Activated T-helper 2 cell treated with anti-CD3 and anti-CD28 coated beads, Interferon-gamma antibody, Interleukin-2, Interleukin-4, amounts not matched to agents 10 μg/mL and 5 μg/mL and 100 μg/mL, durations not matched to agents 14 hours and 24 hours and 36 hours (primary cell): ENCODE results near the gene ACAP3. TPM values are rescaled to one million over a fixed set of nuclear protein-coding genes. Genes with fewer than 3 reads are reported as not detected.

Experiments
- DNase-seq: peaks from one replicate; pipeline ENCODE4 v3.0.0; 2021; ENCODE audit warnings: low spot score
- H3K27ac Mint-ChIP-seq: one replicate; pipeline ENCODE4 v1.8.0; 2021; ENCODE audit warnings: mixed read lengths
- H3K27me3 Mint-ChIP-seq: one replicate; pipeline ENCODE4 v1.8.0; 2021; ENCODE audit warnings: low read depth, mixed read lengths
- H3K36me3 Mint-ChIP-seq: one replicate; pipeline ENCODE4 v1.8.0; 2021; ENCODE audit warnings: low read depth, mixed read lengths
- H3K4me1 Mint-ChIP-seq: one replicate; pipeline ENCODE4 v1.8.0; 2021; ENCODE audit warnings: low read depth, mixed read lengths
- H3K4me3 Mint-ChIP-seq: one replicate; pipeline ENCODE4 v1.8.0; 2021; ENCODE audit warnings: low read depth, mild to moderate bottlenecking, moderate library complexity, mixed read lengths
- H3K9me3 Mint-ChIP-seq: one replicate; pipeline ENCODE4 v1.8.0; 2021; ENCODE audit warnings: mixed read lengths
- intact Hi-C: fragments of 100-400 bp; cut with micrococcal nuclease; formaldehyde crosslinking; loops from one replicate; pipeline ENCODE4 v1.15.1; 2023
- total RNA-seq: library from RNA; stranded (reverse); gene quantifications from 2 replicates; pipeline ENCODE4 v1.2.3, GENCODE V29; 2022

ACAP3 gene
- total RNA-seq, 1 donor from 2014 or later = 43.4 TPM

- Mint-ChIP-seq H3K27ac (no peak within 1 kb of the TSS), H3K4me3 (no peak within 1 kb of the TSS), H3K36me3 (peaks cover 4% of the 10 kb centered on the region)
Observed at GRCh38 chr1:1246577-1247340, 61.0 kb downstream of the ACAP3 start, which contains the start of gene C1QTNF12. Gene C1QTNF12 (minus strand): TSS chr1:1246722. CDS start chr1:1246690, 32 bp downstream.

DNA sequence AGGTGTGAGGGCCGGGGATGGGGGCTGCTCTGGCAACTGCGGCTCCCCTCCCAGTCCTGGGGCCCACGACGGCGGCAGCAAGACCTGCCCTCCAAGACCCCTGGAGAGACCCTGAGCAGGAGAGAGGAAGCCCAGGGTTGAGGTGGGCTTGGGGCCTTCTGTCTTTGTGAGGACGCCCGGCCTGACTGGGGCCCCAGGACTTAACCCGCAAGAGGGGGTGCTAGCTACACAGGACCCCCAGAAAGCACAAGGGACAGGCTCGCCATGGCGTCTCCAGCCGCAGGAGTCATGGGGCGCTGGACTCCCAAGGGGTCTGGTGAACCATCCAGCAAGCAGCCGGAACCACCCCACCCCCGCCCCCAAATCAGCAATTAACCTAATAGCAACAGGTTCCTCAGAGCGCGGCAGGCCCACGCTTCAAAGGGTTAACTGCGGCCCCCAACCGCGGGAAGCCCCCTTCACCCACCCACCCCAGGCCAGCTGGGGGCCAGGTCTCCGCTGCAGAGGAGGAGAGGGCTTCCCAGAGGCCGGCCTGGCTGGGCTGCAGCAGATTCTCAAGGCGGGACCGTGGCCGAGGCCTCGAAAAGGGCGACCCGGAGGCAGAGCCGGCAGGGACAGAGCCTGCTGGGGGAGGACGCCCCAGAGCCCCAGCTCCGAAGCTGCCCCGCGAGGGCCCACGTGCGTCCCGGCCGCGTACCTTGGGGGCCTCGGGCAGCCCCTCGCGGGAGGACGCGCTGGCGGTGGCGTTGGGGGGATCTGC, 61.7 kb downstream of the ACAP3 start:
- Mint-ChIP-seq H3K36me3 (peaks cover 2% of the 10 kb centered on the region), H3K4me1 (peaks cover 3% of the 10 kb centered on the region), H3K4me3 (no peak overlapping the region), H3K9me3 (no peaks in the 10 kb centered on the region), H3K27ac (no peak overlapping the region), H3K27me3 (no peaks in the 10 kb centered on the region)
- intact Hi-C loops = no loop called here
- DNase-seq = no peak

More at GRCh38 chr1:1246577-1247340, 61.0 kb downstream of the ACAP3 start, which contains the start of gene C1QTNF12:
- Mint-ChIP-seq H3K4me1 (peaks cover 4% of the 10 kb centered on the region), H3K27me3 (no peaks in the 10 kb centered on the region), H3K9me3 (no peaks in the 10 kb centered on the region)
- intact Hi-C loops = no loop called here
- no peak for DNase-seq

DNA sequence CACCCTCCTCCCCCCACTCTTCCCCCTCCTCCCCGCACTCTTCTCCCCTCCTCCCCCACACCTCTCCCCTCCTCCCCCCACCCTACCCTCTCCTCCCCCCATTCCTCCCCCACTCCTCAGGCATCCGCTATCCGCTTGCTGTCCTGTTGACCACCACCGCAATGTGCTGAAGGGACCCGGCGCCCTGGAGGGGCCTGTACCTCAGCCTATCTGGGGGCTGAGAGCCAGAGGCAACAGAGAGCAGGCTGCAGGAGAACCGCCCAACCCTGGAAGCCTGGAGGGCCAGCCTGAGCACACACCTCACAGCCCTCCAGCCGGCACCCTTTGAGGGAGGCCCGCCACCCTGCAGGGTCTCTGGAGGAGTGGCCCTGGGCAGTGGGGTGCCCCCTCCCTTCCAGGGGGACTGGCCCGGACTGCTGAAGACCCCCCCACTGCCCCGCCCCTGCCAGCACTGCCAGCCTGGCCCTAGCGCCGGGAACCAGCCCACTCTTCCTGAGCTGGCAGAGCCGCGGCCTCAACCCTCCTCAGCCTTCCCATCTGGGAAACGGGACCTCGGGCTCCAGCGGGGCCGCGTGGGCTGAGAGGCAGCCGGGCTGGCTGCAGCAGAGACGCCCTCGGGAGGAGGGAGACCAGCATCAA, 62.4 kb downstream of the ACAP3 start:
- Mint-ChIP-seq H3K4me1 (peaks cover 1% of the 10 kb centered on the region), H3K27ac (no peak overlapping the region), H3K9me3 (no peaks in the 10 kb centered on the region), H3K27me3 (no peaks in the 10 kb centered on the region), H3K4me3 (no peak overlapping the region), H3K36me3 (no peaks in the 10 kb centered on the region)
- intact Hi-C loops = no loop called here
- no peak for DNase-seq

GRCh38 chr1:1244192-1244811, 63.4 kb downstream of the ACAP3 start:
- intact Hi-C loops = no loop called here
- Mint-ChIP-seq H3K27me3 (no peaks in the 10 kb centered on the region), H3K27ac (no peak overlapping the region), H3K9me3 (no peaks in the 10 kb centered on the region), H3K4me1 (no peaks in the 10 kb centered on the region), H3K4me3 (no peak overlapping the region), H3K36me3 (no peaks in the 10 kb centered on the region)
- no peak for DNase-seq

DNA sequence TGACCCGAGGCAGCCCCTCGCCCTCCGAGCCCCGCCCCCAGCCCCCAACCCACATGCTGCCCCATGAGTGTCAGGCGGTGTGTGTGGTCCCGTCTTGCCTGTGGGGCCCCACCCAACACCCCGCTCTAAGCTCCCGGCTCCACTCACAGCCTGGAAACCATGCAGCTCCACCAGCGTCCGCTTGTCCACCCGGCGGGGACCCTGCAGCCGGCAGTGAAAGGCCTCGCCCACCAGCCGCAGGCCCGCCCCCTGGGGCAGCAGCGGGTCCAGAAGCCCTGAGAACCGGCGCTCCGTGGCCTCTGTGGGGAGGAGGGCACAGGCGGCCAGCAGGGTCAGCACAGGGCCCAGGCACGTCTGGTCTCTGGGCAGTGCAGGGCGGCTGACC, 63.9 kb downstream of the ACAP3 start:
- Mint-ChIP-seq H3K27ac (no peak overlapping the region), H3K4me1 (no peaks in the 10 kb centered on the region), H3K9me3 (no peaks in the 10 kb centered on the region), H3K4me3 (no peak overlapping the region), H3K36me3 (no peaks in the 10 kb centered on the region), H3K27me3 (no peaks in the 10 kb centered on the region)
- DNase-seq = no peak
- intact Hi-C loops = no loop called here

- Mint-ChIP-seq H3K27ac (no peak overlapping the region), H3K27me3 (no peaks in the 10 kb centered on the region), H3K9me3 (no peaks in the 10 kb centered on the region), H3K4me3 (no peak overlapping the region), H3K36me3 (no peaks in the 10 kb centered on the region), H3K4me1 (no peaks in the 10 kb centered on the region)
- no peak for DNase-seq
- intact Hi-C loops = no loop called here
Observed at GRCh38 chr1:1243266-1243660, 64.5 kb downstream of the ACAP3 start.

DNA sequence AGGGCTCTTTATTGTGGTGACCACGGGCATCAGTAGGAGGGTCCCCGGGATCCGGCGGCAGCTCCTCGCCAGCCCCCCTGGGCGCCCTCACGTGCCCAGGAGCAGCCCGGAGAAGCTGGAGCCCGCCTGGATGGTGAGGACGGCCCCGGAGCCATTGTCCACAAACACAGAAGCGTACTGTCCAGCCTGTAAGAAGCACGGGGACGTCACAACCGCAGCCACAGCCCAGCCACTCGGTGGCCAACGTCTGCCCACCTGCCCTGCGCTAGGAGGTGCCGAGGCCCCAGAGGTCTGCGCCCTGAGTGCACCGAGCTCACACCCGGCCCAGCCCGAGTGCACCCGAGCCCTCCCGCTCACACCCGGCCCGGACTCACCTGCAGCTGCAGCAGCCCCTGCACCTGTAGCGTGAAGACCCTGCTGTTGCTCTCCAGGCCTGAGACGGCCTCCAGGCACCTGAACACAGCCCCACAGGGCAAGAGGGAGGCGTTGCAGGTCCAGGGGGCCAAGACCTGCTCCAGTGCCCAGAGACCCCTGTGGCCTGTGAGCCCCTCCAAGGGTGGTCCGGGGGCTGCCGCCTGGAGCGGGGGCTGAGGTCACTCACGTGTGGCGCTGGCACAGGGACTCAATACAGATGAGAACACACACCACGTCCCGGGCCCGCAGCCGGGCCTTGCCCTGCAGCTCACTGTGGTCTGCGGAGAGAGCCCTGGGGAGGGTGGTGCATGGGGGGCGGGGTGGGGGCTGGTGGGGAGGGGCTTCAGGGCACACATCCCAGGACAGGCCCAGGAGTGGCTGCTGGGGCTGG, 65.1 kb downstream of the ACAP3 start:
- intact Hi-C loops = no loop called here
- Mint-ChIP-seq H3K4me1 (no peaks in the 10 kb centered on the region), H3K27me3 (no peaks in the 10 kb centered on the region), H3K9me3 (no peaks in the 10 kb centered on the region), H3K36me3 (no peaks in the 10 kb centered on the region), H3K4me3 (no peak overlapping the region), H3K27ac (no peak overlapping the region)
- no peak for DNase-seq

Other genes starting within 250 kb of the ACAP3 start
- not detected in 2 replicates for gene RNF223, start 233.6 kb downstream of the ACAP3 start, total RNA-seq
- 20.5 and 22.1 TPM in 2 replicates for gene C1orf159, start 191.8 kb downstream of the ACAP3 start, total RNA-seq
- gene TTLL10, start 134.1 kb downstream of the ACAP3 start, total RNA-seq = not detected in 2 replicates
- gene TNFRSF18, start 101.3 kb downstream of the ACAP3 start, total RNA-seq = 219 and 231 TPM in 2 replicates
- gene TNFRSF4, start 93.8 kb downstream of the ACAP3 start, total RNA-seq = 441 and 458 TPM in 2 replicates
- 161 and 164 TPM in 2 replicates for gene SDF4, start 75.9 kb downstream of the ACAP3 start, total RNA-seq
- gene B3GALT6, start 75.7 kb downstream of the ACAP3 start, total RNA-seq = 34.6 and 35.8 TPM in 2 replicates
- 3.5 and 3.7 TPM in 2 replicates for gene C1QTNF12, start 61.2 kb downstream of the ACAP3 start, total RNA-seq
- 79.3 and 81.0 TPM in 2 replicates for gene UBE2J2, start 34.1 kb downstream of the ACAP3 start, total RNA-seq
- 3.5 and 4.1 TPM in 2 replicates for gene SCNN1D, start 27.5 kb downstream of the ACAP3 start, total RNA-seq
- 31.6 and 31.8 TPM in 2 replicates for gene PUSL1, start 667 bp upstream of the ACAP3 start, total RNA-seq
- gene INTS11, start 16.7 kb upstream of the ACAP3 start, total RNA-seq = 127 and 138 TPM in 2 replicates
- gene CPTP, start 16.9 kb upstream of the ACAP3 start, total RNA-seq = 12.1 and 13.1 TPM in 2 replicates
- 0.32 and 0.44 TPM in 2 replicates for gene TAS1R3, start 23.4 kb upstream of the ACAP3 start, total RNA-seq
- 53.8 and 60.7 TPM in 2 replicates for gene DVL1, start 41.5 kb upstream of the ACAP3 start, total RNA-seq
- 0.21 TPM in 1 of 2 replicates, not detected in the other for gene MXRA8, start 50.6 kb upstream of the ACAP3 start, total RNA-seq
- 133 TPM in 2 replicates for gene AURKAIP1, start 67.3 kb upstream of the ACAP3 start, total RNA-seq
- 123 and 124 TPM in 2 replicates for gene CCNL2, start 91.4 kb upstream of the ACAP3 start, total RNA-seq
- gene MRPL20, start 99.4 kb upstream of the ACAP3 start, total RNA-seq = 143 and 154 TPM in 2 replicates
- not detected in 2 replicates for gene ANKRD65, start 113.3 kb upstream of the ACAP3 start, total RNA-seq
- 4.0 and 4.7 TPM in 2 replicates for gene VWA1, start 127.8 kb upstream of the ACAP3 start, total RNA-seq
- 0.53 and 0.62 TPM in 2 replicates for gene ATAD3C, start 141.8 kb upstream of the ACAP3 start, total RNA-seq
- gene ATAD3B, start 163.8 kb upstream of the ACAP3 start, total RNA-seq = 68.0 and 70.9 TPM in 2 replicates
- 71.5 and 78.5 TPM in 2 replicates for gene ATAD3A, start 204.2 kb upstream of the ACAP3 start, total RNA-seq
- 0.25 and 0.48 TPM in 2 replicates for gene TMEM240, start 232.7 kb upstream of the ACAP3 start, total RNA-seq